Keratinocyte (primary cell): ENCODE data around the gene C10orf71. TPM values are rescaled to one million over a fixed set of nuclear protein-coding genes. Genes with fewer than 3 reads are reported as not detected.

Experiments used
- DNase-seq: peaks from one replicate; pipeline ENCODE4 v3.0.0-alpha.2; 2011; ENCODE audit warnings: low read depth, missing footprints, low spot score
- FAIRE-seq: peaks from 2 replicates; lab custom pipeline; 2011; peaks lifted over from hg19 to GRCh38; lab: Jason Lieb, UNC
- H2AFZ ChIP-seq: 2 replicates; pipeline ENCODE4 v1.6.0; 2012; ENCODE audit warnings: low read length, control low read depth, inconsistent platforms; ENCODE audit not compliant: control insufficient read depth
- H3K27ac ChIP-seq: 2 replicates; pipeline ENCODE4 v1.5.1; 2011; ENCODE audit warnings: low read length; ENCODE audit not compliant: control insufficient read depth, insufficient read depth
- H3K27me3 ChIP-seq: 3 replicates; pipeline ENCODE4 v1.6.0; 2011; ENCODE audit warnings: low read length; ENCODE audit not compliant: control insufficient read depth, insufficient read depth; ENCODE audit errors: extremely low read depth
- H3K36me3 ChIP-seq, 2 experiments: 2 replicates in 1 of 2; 3 replicates in 1 of 2; pipeline ENCODE4 v1.5.1; 2011; ENCODE audit warnings: low read length in 2 of 2, mild to moderate bottlenecking in 1 of 2; ENCODE audit not compliant: control insufficient read depth in 2 of 2, insufficient read depth in 2 of 2; ENCODE audit errors: extremely low read depth in 1 of 2
- H3K4me1 ChIP-seq: 3 replicates; pipeline ENCODE4 v1.5.1; 2011; ENCODE audit warnings: low read length; ENCODE audit not compliant: control insufficient read depth, insufficient read depth; ENCODE audit errors: extremely low read depth
- H3K4me2 ChIP-seq: 3 replicates; pipeline ENCODE4 v1.6.0; 2011; ENCODE audit warnings: low read depth, low read length; ENCODE audit not compliant: control insufficient read depth, insufficient read depth; ENCODE audit errors: extremely low read depth
- H3K4me3 ChIP-seq, 3 experiments: fragments of 200-600 bp in 1 of 3; sonication (generic) in 1 of 3; 2 replicates in 2 of 3; 3 replicates in 1 of 3; pipeline ENCODE4 v1.5.1; 2011 to 2016; ENCODE audit warnings: low read length in 3 of 3, mild to moderate bottlenecking in 3 of 3, control low read depth in 2 of 3, inconsistent platforms in 1 of 3, low read depth in 1 of 3, mixed read lengths in 1 of 3, mixed run types in 1 of 3, moderate library complexity in 1 of 3; ENCODE audit not compliant: control insufficient read depth in 2 of 3, insufficient read depth in 2 of 3; ENCODE audit errors: extremely low read depth in 1 of 3
- H3K79me2 ChIP-seq: 2 replicates; pipeline ENCODE4 v1.6.0; 2012; ENCODE audit warnings: low read length; ENCODE audit not compliant: control insufficient read depth, insufficient read depth
- H3K9ac ChIP-seq: 3 replicates; pipeline ENCODE4 v1.6.0; 2011; ENCODE audit warnings: low read length; ENCODE audit not compliant: control insufficient read depth, insufficient read depth; ENCODE audit errors: extremely low read depth
- H3K9me1 ChIP-seq: 3 replicates; pipeline ENCODE4 v1.6.0; 2011; ENCODE audit warnings: low read length; ENCODE audit not compliant: control insufficient read depth, insufficient read depth; ENCODE audit errors: extremely low read depth
- H3K9me3 ChIP-seq: 2 replicates; pipeline ENCODE4 v1.5.1; 2012; ENCODE audit warnings: low read depth, low read length; ENCODE audit not compliant: control insufficient read depth
- H4K20me1 ChIP-seq: 3 replicates; pipeline ENCODE4 v1.6.0; 2011; ENCODE audit warnings: low read length; ENCODE audit not compliant: control insufficient read depth, insufficient read depth; ENCODE audit errors: extremely low read depth
- EZH2 ChIP-seq: IDR thresholded peaks from one replicate; pipeline ENCODE4 v1.6.1; 2012; ENCODE audit warnings: inconsistent platforms, mild to moderate bottlenecking, low read length, moderate library complexity
- dilution Hi-C: fragments of 300-500 bp; cut with MboI; formaldehyde crosslinking; loops from one replicate; pipeline ENCODE4 v1.7.0; 2020; ENCODE audit warnings: low sequenced_read_pairs; ENCODE audit not compliant: extremely low pct_ligation_motif_present
- polyA plus RNA-seq, 5 experiments: library from polyadenylated mRNA; depleted of rRNA in 3 of 5; stranded (reverse) in 3 of 5; stranded (forward) in 1 of 5; unstranded in 1 of 5; fragments of >200 nt; gene quantifications; 1 replicate in 1 of 5; 2 replicates in 3 of 5; 3 replicates in 1 of 5; pipeline versions ENCODE4 v1.2.1 to v1.2.3, GENCODE V29; 2011 to 2012; ENCODE audit warnings: missing spikeins in 2 of 5, low read depth in 1 of 5, low replicate concordance in 1 of 5
- TF ChIP-seq, protein P1 (sequence below), 3 experiments: IDR thresholded peaks in 1 of 3; conservative IDR thresholded peaks in 1 of 3; optimal IDR thresholded peaks in 1 of 3; 2 replicates in 2 of 3; 3 replicates in 1 of 3; pipeline versions ENCODE3 to v1.5.1; 2011; ENCODE audit warnings: low read length in 3 of 3, mild to moderate bottlenecking in 3 of 3, moderate library complexity in 2 of 3, control low read depth in 1 of 3, inconsistent platforms in 1 of 3; ENCODE audit not compliant: insufficient read depth in 2 of 3; ENCODE audit errors: extremely low read depth in 1 of 3

C10orf71 gene
- polyA plus RNA-seq, 1 donor (not counting 4 experiments of a cell fraction or from before 2014, with no cell fraction given), result not detected

DNA sequence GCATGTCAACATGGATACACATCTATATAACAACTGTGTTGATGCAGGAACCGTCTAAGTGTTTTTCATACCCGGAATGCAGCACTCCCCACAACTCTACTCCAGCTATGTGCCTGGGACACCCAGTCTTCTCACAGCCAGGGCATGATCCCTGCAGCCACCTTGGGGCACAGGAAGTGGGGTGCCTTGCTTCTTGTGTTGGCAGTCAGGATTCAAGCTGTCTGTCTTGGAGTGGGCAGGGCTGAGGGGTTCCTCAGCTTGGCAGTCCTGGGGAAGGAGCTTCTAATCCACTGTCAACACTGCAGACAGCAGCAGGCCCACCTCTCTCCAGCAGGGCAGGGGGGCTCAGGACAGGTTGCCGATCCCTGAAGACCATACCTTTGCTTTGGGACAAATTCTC is 55.6 kb downstream of the C10orf71 start:
- H3K4me3 ChIP-seq, result no peak overlapping the region
- H3K9me1 ChIP-seq, result no peaks in the 10 kb centered on the region
- H3K79me2 ChIP-seq, result no peaks in the 10 kb centered on the region
- no peak overlapping the region for H3K9ac ChIP-seq
- H3K4me2 ChIP-seq, result no peak overlapping the region
- TF ChIP-seq, protein P1, sequence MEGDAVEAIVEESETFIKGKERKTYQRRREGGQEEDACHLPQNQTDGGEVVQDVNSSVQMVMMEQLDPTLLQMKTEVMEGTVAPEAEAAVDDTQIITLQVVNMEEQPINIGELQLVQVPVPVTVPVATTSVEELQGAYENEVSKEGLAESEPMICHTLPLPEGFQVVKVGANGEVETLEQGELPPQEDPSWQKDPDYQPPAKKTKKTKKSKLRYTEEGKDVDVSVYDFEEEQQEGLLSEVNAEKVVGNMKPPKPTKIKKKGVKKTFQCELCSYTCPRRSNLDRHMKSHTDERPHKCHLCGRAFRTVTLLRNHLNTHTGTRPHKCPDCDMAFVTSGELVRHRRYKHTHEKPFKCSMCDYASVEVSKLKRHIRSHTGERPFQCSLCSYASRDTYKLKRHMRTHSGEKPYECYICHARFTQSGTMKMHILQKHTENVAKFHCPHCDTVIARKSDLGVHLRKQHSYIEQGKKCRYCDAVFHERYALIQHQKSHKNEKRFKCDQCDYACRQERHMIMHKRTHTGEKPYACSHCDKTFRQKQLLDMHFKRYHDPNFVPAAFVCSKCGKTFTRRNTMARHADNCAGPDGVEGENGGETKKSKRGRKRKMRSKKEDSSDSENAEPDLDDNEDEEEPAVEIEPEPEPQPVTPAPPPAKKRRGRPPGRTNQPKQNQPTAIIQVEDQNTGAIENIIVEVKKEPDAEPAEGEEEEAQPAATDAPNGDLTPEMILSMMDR (optimal IDR thresholded peaks at IDR 0.05 in 1 of 3, IDR thresholded peaks at IDR 0.05 in 1 of 3, conservative IDR thresholded peaks at IDR 0.05 in 1 of 3; ENCODE audit: extremely low read depth in 1 of 3, insufficient read depth in 2 of 3, low read length in 3 of 3), result no peak
- TF ChIP-seq EZH2, result no peak
- H2AFZ ChIP-seq, result no peak overlapping the region
- H3K27me3 ChIP-seq, result no peaks in the 10 kb centered on the region
- H3K36me3 ChIP-seq, result no peaks in the 10 kb centered on the region
- FAIRE-seq (no peak), DNase-seq (no peak)
- H3K27ac ChIP-seq, result no peak overlapping the region
- no peaks in the 10 kb centered on the region for H4K20me1 ChIP-seq
- H3K4me1 ChIP-seq, result no peaks in the 10 kb centered on the region
- H3K9me3 ChIP-seq, result no peaks in the 10 kb centered on the region
- dilution Hi-C loops, result no loop called here

DNA sequence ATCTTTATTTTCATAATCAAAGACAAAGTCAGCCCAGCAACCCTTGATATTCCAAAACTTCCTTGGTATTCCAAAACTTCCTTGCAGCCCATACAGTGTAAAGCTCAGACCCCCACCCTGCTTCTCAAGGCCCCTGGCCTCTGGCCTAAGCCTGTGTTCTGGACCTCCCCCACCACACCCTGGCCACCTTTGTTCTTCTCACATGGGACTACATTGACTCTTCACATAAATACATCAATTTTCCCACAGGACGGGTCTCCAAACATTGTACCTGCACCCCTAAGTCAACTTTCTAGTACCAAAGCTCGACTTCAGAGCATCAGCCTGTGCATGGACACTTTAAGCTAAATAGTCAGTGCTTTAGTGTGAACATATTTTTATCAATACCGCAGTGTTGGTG is 56.3 kb downstream of the C10orf71 start:
- no peaks in the 10 kb centered on the region for H3K79me2 ChIP-seq
- H2AFZ ChIP-seq, result no peak overlapping the region
- no peak overlapping the region for H3K4me2 ChIP-seq
- H3K4me1 ChIP-seq, result no peaks in the 10 kb centered on the region
- dilution Hi-C loops, result no loop called here
- no peak overlapping the region for H3K9ac ChIP-seq
- no peaks in the 10 kb centered on the region for H3K9me3 ChIP-seq
- H3K27ac ChIP-seq, result no peak overlapping the region
- no peaks in the 10 kb centered on the region for H3K9me1 ChIP-seq
- H4K20me1 ChIP-seq, result no peaks in the 10 kb centered on the region
- FAIRE-seq, result no peak
- H3K36me3 ChIP-seq, result no peaks in the 10 kb centered on the region
- no peak overlapping the region for H3K4me3 ChIP-seq
- no peaks in the 10 kb centered on the region for H3K27me3 ChIP-seq
- TF ChIP-seq, protein P1 (optimal IDR thresholded peaks at IDR 0.05 in 1 of 3, IDR thresholded peaks at IDR 0.05 in 1 of 3, conservative IDR thresholded peaks at IDR 0.05 in 1 of 3; ENCODE audit: extremely low read depth in 1 of 3, insufficient read depth in 2 of 3, low read length in 3 of 3), result no peak
- TF ChIP-seq EZH2, result no peak
- DNase-seq, result no peak
